ENCODE measurements around the gene STIM2.

- no peak for TF ChIP-seq CTCF (IDR thresholded peaks at IDR 0.05)
- no peak for TF ChIP-seq POLR2AphosphoS5 (IDR thresholded peaks at IDR 0.05)
These were observed 70.3 kb downstream of the STIM2 start for GRCh38 chr4:26930964-26931363.

Measured in transverse colon (tissue), 4 donors.